Measurements from ENCODE around the gene MBNL1. TPM values are rescaled to one million over a fixed set of nuclear protein-coding genes. Genes with fewer than 3 reads are reported as not detected.

Gene MBNL1
- total RNA-seq, 2 donors from 2014 or later: 149 to 191 TPM

GRCh38 chr3:152349392-152349791, 80.7 kb downstream of the MBNL1 start:
- H3K36me3 ChIP-seq: no peaks in the 10 kb centered on the region
- no peak overlapping the region for H3K27ac ChIP-seq
- no peaks in the 10 kb centered on the region for H3K27me3 ChIP-seq
- no peaks in the 10 kb centered on the region for H3K9me3 ChIP-seq
- no peak for DNase-seq
- TF ChIP-seq, protein P1, sequence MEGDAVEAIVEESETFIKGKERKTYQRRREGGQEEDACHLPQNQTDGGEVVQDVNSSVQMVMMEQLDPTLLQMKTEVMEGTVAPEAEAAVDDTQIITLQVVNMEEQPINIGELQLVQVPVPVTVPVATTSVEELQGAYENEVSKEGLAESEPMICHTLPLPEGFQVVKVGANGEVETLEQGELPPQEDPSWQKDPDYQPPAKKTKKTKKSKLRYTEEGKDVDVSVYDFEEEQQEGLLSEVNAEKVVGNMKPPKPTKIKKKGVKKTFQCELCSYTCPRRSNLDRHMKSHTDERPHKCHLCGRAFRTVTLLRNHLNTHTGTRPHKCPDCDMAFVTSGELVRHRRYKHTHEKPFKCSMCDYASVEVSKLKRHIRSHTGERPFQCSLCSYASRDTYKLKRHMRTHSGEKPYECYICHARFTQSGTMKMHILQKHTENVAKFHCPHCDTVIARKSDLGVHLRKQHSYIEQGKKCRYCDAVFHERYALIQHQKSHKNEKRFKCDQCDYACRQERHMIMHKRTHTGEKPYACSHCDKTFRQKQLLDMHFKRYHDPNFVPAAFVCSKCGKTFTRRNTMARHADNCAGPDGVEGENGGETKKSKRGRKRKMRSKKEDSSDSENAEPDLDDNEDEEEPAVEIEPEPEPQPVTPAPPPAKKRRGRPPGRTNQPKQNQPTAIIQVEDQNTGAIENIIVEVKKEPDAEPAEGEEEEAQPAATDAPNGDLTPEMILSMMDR (IDR thresholded peaks at IDR 0.05): no peak
- intact Hi-C loops (cut with DNase I): no loop called here
- H3K4me3 ChIP-seq: no peak overlapping the region
- no peaks in the 10 kb centered on the region for H3K4me1 ChIP-seq
- H3K9ac ChIP-seq (ENCODE audit: low read depth in 2 of 2, low read length in 2 of 2): no peak overlapping the region

- Histone ChIP-seq H3K27me3 (no peaks in the 10 kb centered on the region), H3K27ac (no peak overlapping the region), H3K9ac (ENCODE audit: low read depth in 2 of 2, low read length in 2 of 2) (no peak overlapping the region), H3K4me3 (no peak overlapping the region), H3K36me3 (no peaks in the 10 kb centered on the region), H3K4me1 (no peaks in the 10 kb centered on the region), H3K9me3 (no peaks in the 10 kb centered on the region)
- intact Hi-C loops (cut with DNase I): no loop called here
- no peak for DNase-seq
- TF ChIP-seq, protein P1 (IDR thresholded peaks at IDR 0.05): no peak
These were observed 81.4 kb downstream of the MBNL1 start for GRCh38 chr3:152350139-152350538.

- TF ChIP-seq, protein P1 (IDR thresholded peaks at IDR 0.05): no peak
- Histone ChIP-seq H3K27ac (no peak overlapping the region), H3K36me3 (no peaks in the 10 kb centered on the region), H3K27me3 (no peaks in the 10 kb centered on the region), H3K4me3 (no peak overlapping the region), H3K4me1 (no peaks in the 10 kb centered on the region), H3K9me3 (no peaks in the 10 kb centered on the region), H3K9ac (ENCODE audit: low read depth in 2 of 2, low read length in 2 of 2) (no peak overlapping the region)
- no peak for DNase-seq
- intact Hi-C loops (cut with DNase I): no loop called here
These were observed 82.0 kb downstream of the MBNL1 start for GRCh38 chr3:152350776-152351175.

- Histone ChIP-seq H3K9me3 (no peaks in the 10 kb centered on the region), H3K4me3 (no peak overlapping the region), H3K27me3 (no peaks in the 10 kb centered on the region), H3K9ac (ENCODE audit: low read depth in 2 of 2, low read length in 2 of 2) (no peak overlapping the region), H3K27ac (no peak overlapping the region), H3K4me1 (no peaks in the 10 kb centered on the region), H3K36me3 (no peaks in the 10 kb centered on the region)
- intact Hi-C loops (cut with DNase I): no loop called here
- TF ChIP-seq, protein P1 (IDR thresholded peaks at IDR 0.05): no peak
- no peak for DNase-seq
These were observed 83.8 kb downstream of the MBNL1 start for GRCh38 chr3:152352554-152352953.

- Histone ChIP-seq H3K9ac (ENCODE audit: low read depth in 2 of 2, low read length in 2 of 2) (no peak overlapping the region), H3K27me3 (no peaks in the 10 kb centered on the region), H3K4me3 (no peak overlapping the region), H3K9me3 (no peaks in the 10 kb centered on the region), H3K4me1 (no peaks in the 10 kb centered on the region), H3K27ac (no peak overlapping the region), H3K36me3 (no peaks in the 10 kb centered on the region)
- TF ChIP-seq, protein P1 (IDR thresholded peaks at IDR 0.05): no peak
- intact Hi-C loops (cut with DNase I): no loop called here
- no peak for DNase-seq
These were observed 84.8 kb downstream of the MBNL1 start for GRCh38 chr3:152353578-152353977.
